IPS-20b (cell line): ENCODE results near the gene EPHB1.
A peak's percentile ranks its signal among the peaks of the same experiment; 100 is the strongest.

Experiments used
- H3K27ac ChIP-seq: one replicate; pipeline ENCODE4 v1.5.1; 2013; ENCODE audit warnings: low read length
- H3K27me3 ChIP-seq: 2 replicates; pipeline ENCODE4 v1.6.1; 2013; ENCODE audit warnings: mild to moderate bottlenecking, low read length, inconsistent platforms; ENCODE audit not compliant: insufficient read depth
- H3K36me3 ChIP-seq: 2 replicates; pipeline ENCODE4 v1.6.1; 2013; ENCODE audit warnings: low read depth, mild to moderate bottlenecking, inconsistent platforms, low read length, moderate library complexity; ENCODE audit not compliant: insufficient read depth
- H3K4me1 ChIP-seq: 2 replicates; pipeline ENCODE4 v1.6.1; 2013; ENCODE audit warnings: mild to moderate bottlenecking, control low read depth, inconsistent platforms, low read length, moderate library complexity; ENCODE audit not compliant: insufficient read depth
- H3K4me3 ChIP-seq: 2 replicates; pipeline ENCODE4 v1.5.1; 2013; ENCODE audit warnings: mild to moderate bottlenecking, low read length, inconsistent platforms
- H3K9ac ChIP-seq: 2 replicates; pipeline ENCODE4 v1.6.1; 2013; ENCODE audit warnings: low read depth, mild to moderate bottlenecking, inconsistent platforms, low read length, moderate library complexity
- H3K9me3 ChIP-seq: 2 replicates; pipeline ENCODE4 v1.6.1; 2013; ENCODE audit warnings: mild to moderate bottlenecking, low read depth, low read length, inconsistent platforms; ENCODE audit not compliant: insufficient read depth

The EPHB1 gene

GRCh38 chr3:134938029-134938525, 143.0 kb downstream of the EPHB1 start:
- Histone ChIP-seq H3K4me1 (peaks cover 32% of the 10 kb centered on the region; the same call in 1 of the 2 replicates), H3K9me3 (no peaks in the 10 kb centered on the region), H3K36me3 (no peaks in the 10 kb centered on the region), H3K9ac (no peak overlapping the region), H3K4me3 (peak overlapping the region; percentile 17; the same call in 1 of the 2 replicates), H3K27ac (no peak overlapping the region), H3K27me3 (peaks cover 40% of the 10 kb centered on the region)

- Histone ChIP-seq H3K9ac (no peak overlapping the region), H3K27me3 (peaks cover 36% of the 10 kb centered on the region), H3K9me3 (no peaks in the 10 kb centered on the region), H3K4me1 (peaks cover 32% of the 10 kb centered on the region; the same call in 1 of the 2 replicates), H3K36me3 (no peaks in the 10 kb centered on the region), H3K27ac (no peak overlapping the region), H3K4me3 (no peak overlapping the region)
Observed at GRCh38 chr3:134939978-134940377, 144.9 kb downstream of the EPHB1 start.

GRCh38 chr3:134941820-134942219, 146.8 kb downstream of the EPHB1 start:
- Histone ChIP-seq H3K27ac (no peak overlapping the region), H3K9ac (no peak overlapping the region), H3K4me3 (no peak overlapping the region), H3K4me1 (peaks cover 31% of the 10 kb centered on the region; the same call in 1 of the 2 replicates), H3K36me3 (no peaks in the 10 kb centered on the region), H3K9me3 (no peaks in the 10 kb centered on the region), H3K27me3 (peaks cover 27% of the 10 kb centered on the region)

- Histone ChIP-seq H3K36me3 (no peaks in the 10 kb centered on the region), H3K9ac (no peak overlapping the region), H3K4me1 (peaks cover 8% of the 10 kb centered on the region; the same call in 1 of the 2 replicates), H3K27me3 (peaks cover 17% of the 10 kb centered on the region), H3K9me3 (no peaks in the 10 kb centered on the region), H3K4me3 (no peak overlapping the region), H3K27ac (no peak overlapping the region)
Observed at GRCh38 chr3:134944429-134944828, 149.4 kb downstream of the EPHB1 start.

- Histone ChIP-seq H3K27ac (no peak overlapping the region), H3K4me3 (no peak overlapping the region), H3K36me3 (no peaks in the 10 kb centered on the region), H3K27me3 (no peaks in the 10 kb centered on the region), H3K9ac (no peak overlapping the region), H3K9me3 (no peaks in the 10 kb centered on the region), H3K4me1 (no peaks in the 10 kb centered on the region)
Observed at GRCh38 chr3:134949150-134949549, 154.1 kb downstream of the EPHB1 start.

- H3K27me3 ChIP-seq: no peaks in the 10 kb centered on the region
- H3K4me1 ChIP-seq: no peaks in the 10 kb centered on the region
- H3K4me3 ChIP-seq: no peak overlapping the region
- H3K27ac ChIP-seq: no peak overlapping the region
- no peak overlapping the region for H3K9ac ChIP-seq
- H3K36me3 ChIP-seq: no peaks in the 10 kb centered on the region
- H3K9me3 ChIP-seq: no peaks in the 10 kb centered on the region
Observed at GRCh38 chr3:134952371-134952770, 157.3 kb downstream of the EPHB1 start.

- Histone ChIP-seq H3K4me3 (no peak overlapping the region), H3K9me3 (no peaks in the 10 kb centered on the region), H3K9ac (no peak overlapping the region), H3K4me1 (no peaks in the 10 kb centered on the region), H3K27me3 (no peaks in the 10 kb centered on the region), H3K36me3 (no peaks in the 10 kb centered on the region), H3K27ac (no peak overlapping the region)
Observed at GRCh38 chr3:134955874-134956273, 160.8 kb downstream of the EPHB1 start.

GRCh38 chr3:134956395-134956794, 161.3 kb downstream of the EPHB1 start:
- Histone ChIP-seq H3K27ac (no peak overlapping the region), H3K9me3 (no peaks in the 10 kb centered on the region), H3K36me3 (no peaks in the 10 kb centered on the region), H3K9ac (no peak overlapping the region), H3K4me1 (no peaks in the 10 kb centered on the region), H3K4me3 (no peak overlapping the region), H3K27me3 (no peaks in the 10 kb centered on the region)

- Histone ChIP-seq H3K4me1 (no peaks in the 10 kb centered on the region), H3K36me3 (no peaks in the 10 kb centered on the region), H3K27me3 (no peaks in the 10 kb centered on the region), H3K9ac (no peak overlapping the region), H3K9me3 (no peaks in the 10 kb centered on the region), H3K4me3 (no peak overlapping the region), H3K27ac (no peak overlapping the region)
Observed at GRCh38 chr3:134956844-134957243, 161.8 kb downstream of the EPHB1 start.

GRCh38 chr3:134959516-134959915, 164.5 kb downstream of the EPHB1 start:
- Histone ChIP-seq H3K36me3 (no peaks in the 10 kb centered on the region), H3K27ac (no peak overlapping the region), H3K9ac (no peak overlapping the region), H3K27me3 (no peaks in the 10 kb centered on the region), H3K4me3 (no peak overlapping the region), H3K4me1 (no peaks in the 10 kb centered on the region), H3K9me3 (no peaks in the 10 kb centered on the region)

- H3K9ac ChIP-seq: no peak overlapping the region
- H3K27me3 ChIP-seq: no peaks in the 10 kb centered on the region
- no peaks in the 10 kb centered on the region for H3K4me1 ChIP-seq
- H3K9me3 ChIP-seq: no peaks in the 10 kb centered on the region
- no peak overlapping the region for H3K4me3 ChIP-seq
- H3K36me3 ChIP-seq: no peaks in the 10 kb centered on the region
- no peak overlapping the region for H3K27ac ChIP-seq
Observed at GRCh38 chr3:134964226-134964625, 169.2 kb downstream of the EPHB1 start.

GRCh38 chr3:134965865-134966481, 170.9 kb downstream of the EPHB1 start:
- no peak overlapping the region for H3K9ac ChIP-seq

More at GRCh38 chr3:134965865-134966481, 170.9 kb downstream of the EPHB1 start:
- Histone ChIP-seq H3K36me3 (no peaks in the 10 kb centered on the region), H3K27ac (no peak overlapping the region), H3K4me1 (no peaks in the 10 kb centered on the region), H3K4me3 (no peak overlapping the region), H3K27me3 (no peaks in the 10 kb centered on the region), H3K9me3 (no peaks in the 10 kb centered on the region)
